ENCODE results near the gene SLC4A11.

SLC4A11 gene

DNA sequence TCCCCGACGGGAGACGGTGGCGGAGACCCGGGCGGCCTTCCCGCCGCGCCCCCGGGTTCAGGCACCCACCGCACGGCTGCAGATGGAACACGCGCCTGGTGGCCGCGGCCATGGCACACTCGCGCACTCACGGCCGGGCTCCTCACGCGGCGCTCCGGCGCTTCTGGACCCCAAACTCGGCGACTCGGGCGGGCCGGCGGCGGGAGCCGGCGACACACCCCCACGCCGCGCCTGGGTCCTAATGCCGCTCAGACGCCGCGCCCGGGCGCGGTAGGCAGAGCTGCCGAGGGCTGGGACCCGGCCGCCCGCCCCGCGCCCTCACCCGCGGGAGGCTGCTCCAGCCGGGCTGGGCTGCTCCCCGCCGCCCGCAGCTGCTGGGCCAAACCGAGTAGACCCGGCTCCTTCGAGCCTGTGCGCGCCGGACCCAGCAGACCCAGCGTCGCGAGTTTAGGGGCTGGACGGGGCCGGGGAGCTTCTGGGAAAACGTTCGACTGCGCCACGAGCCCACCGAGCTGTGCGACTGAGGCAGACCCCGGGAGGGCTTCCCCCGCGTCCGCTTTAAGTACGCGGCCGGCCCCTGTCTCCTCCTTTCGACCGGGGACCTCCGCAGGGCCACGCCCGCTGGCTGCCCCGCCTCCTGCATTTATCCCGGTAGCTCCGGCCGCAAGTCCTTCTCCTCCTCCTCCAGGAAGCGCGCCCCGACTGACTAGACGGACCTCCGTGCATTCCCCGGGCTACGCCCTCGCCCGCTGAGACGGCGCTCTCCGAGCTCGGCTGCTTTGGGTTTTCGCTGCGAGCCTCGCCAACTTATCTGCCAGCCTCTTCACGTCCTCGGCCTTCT lies at the start of gene SLC4A11:
TSS of gene SLC4A11 (minus strand) at position 165 of the 841 bp plus-strand sequence. CDS start at position 112, 53 bp downstream.
- DNase-seq: peak; percentile 26

DNA sequence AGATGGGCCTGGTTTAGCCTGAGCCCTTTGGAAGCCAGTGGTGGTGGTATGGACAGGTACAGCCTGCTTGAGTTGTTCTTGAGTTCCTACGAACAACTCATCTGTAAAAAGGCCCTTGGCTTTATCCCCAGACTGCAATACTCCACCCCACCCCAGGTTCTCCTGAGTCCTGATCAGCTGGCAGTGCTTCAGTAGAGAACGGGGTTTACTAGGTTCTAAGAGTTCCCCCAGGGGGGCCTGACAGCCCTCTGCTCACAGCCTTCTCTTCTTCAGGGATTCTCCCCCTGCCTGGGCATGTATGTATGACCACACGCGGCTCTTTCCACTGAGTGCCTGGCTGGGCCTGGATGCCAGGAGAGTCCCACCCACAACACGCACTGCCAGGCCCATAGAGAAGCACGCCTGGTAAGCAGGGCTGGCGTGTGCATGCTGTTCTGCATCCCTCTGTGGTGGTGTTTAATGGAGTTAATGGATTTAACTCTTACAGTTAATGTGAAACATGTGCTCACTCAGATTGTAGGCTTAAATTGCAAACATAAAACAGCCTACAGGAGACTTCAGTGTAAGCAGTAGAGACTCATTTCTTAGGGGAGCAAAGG lies 44.3 kb upstream of the SLC4A11 start:
- DNase-seq: no peak

DNA sequence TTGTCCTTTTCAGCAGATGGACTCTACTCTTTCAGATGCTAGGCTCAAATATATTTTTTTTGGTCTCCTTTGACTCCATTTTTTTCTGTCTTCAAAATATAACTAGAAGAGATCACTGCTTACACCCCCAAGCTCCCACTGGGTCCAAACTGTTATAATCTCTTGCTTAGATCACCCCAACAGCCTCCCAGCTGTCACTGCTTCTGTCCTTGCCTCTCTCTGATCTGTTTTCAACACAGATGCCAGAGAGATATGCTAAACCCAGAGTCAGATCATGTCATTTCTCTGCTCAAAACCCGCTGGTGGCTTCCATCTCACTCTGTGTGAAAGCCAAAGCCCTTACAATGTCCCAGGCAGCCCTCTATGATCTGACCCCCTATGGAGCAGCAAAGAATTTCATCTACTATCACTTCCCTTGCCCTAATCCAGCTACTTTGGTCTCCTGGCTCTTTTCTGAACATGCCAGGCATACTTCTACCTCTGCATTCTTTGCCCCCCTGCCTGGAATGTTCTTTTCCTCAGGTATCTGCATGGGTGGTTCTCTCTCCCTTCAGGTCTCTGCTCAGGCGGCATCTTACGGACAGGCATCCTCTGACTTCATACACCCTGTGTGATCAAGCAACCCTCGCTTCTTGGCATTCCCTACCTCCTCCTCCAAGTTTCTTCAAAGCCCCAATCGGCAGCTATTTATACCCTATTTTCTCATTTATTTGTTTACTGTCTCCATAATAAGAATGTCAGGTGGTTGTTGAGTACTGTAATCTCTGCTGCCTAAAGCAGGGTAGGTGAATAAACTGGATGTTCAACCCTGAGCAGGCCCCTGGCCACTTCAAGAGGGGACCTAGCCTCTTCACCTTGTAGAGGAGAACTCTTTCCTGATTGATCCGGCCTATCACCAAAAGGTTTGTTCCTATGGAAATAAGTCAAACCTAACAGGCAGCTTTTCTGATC lies 43.6 kb upstream of the SLC4A11 start:
- DNase-seq: no peak

DNA sequence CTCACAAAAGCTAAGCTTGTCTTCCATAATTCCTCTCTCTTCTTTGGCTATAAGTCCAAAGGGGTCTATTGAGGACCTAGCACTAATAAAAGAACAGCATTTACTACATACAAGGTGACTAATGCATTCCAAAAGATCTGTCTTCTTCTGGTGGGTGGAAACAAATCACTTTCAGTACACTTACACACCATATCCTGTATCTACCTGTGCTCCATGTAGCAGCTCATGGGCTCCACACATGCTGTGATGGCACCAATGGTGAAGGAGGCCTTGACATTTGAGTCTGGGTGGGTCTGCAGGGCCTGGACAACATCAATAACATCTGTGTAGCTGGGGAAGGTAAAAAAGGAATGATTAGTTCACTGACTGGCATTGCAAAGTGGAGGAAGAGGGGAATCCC lies 42.4 kb upstream of the SLC4A11 start:
- no peak for DNase-seq

DNA sequence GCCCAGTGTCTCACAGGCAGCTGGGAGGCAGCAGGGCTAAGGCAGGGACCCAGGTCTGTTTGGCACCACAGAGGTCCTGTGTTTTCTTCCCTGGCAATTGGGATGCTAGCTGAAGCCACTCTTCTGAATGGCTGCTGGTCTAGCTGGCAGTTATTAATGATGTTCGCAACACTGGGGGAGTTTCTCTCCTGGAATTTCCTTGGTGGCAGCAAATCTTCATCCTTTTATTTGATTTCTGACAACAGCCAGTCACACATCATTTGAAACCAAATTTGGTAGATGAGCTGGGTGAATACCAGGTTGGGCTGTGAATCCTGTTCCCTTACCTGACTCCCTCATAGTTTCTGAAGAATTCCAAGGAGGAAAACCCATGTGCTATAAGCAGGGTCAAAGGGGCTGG lies 40.8 kb upstream of the SLC4A11 start:
- no peak for DNase-seq

DNA sequence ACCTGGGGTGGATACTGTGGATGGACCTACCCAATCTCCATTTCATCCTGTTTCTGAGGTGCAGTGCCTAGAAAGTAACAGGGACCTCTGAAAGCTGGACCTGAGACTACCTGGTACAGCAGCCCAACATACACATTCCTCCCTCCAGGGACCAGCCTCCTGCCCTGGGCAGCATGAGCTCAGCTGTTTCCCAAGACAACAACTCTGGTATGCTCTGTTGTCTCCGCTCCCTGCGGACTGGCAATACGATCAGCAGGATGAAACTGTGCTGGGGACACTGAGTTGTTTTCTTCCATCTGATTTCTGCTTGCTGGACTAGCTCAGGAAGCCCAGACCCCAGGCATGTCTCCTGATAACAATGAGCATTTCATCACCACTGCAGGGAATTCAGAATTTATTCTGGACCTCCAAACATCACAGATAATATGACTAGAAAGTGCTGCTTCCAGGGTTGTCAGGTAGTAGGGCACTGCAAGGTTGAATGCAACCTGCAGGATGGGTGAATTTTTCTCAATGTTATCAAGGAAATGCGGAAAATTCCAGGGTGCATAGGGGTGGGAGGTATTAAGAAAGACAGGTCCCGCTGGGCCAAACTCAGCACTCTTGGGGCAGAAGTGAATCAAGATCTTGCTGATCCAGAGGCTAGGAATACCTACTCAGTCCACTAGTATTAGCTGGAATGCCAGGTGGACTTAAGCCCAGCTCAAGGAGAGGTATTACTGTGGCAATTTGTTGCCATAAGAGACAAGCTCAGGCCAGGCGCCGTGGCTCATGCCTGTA lies 38.9 kb upstream of the SLC4A11 start:
- DNase-seq: no peak

DNA sequence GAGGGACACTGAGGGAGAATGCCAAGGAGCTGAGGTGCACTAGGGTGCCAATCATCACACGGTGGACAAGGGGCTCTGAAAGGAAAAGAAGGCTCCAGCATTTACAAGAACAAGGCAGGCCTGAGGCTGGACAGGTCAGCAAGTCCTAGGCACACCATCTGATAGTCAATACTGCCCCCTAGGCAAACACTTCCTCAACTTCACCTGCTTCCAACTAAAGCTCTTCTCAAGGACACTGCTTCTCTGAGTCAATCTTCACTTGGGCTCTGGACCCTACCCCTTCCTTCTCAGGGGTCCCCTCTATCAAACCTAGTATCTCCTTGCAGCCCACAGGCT lies 37.7 kb upstream of the SLC4A11 start:
- no peak for DNase-seq

DNA sequence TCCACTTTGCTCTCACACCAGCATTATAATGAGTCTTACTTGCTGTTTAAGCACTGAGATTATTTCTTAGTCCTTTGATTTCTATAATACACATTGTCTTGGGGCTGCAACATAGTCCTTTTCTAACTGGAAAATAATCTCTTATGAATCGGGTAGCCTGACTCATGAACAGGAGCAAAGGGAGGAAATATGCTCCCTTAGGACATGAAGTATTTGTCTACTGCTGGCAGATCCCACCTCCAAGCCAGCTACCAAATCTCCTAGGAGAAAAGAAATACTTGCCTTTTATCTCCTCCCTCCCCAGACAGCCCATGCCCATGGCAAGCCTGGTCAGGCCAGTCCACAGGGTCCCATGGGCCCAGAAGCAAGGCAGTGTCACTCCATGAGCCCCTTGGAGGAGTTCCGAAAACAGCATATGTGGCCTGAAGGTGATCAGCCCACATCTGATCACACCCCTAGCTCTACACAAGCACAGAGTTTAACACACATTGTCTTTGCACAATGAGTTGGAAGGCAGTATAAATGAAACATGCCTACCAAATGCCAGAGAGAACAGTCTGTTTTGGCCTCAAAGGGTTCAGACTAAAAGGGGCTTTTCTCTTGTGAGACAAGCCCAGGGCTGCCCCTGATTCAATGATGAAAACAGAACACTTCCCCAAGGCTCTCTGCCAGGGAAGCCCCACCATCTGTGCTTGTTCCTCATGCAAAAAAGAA lies 37.1 kb upstream of the SLC4A11 start:
- no peak for DNase-seq

DNA sequence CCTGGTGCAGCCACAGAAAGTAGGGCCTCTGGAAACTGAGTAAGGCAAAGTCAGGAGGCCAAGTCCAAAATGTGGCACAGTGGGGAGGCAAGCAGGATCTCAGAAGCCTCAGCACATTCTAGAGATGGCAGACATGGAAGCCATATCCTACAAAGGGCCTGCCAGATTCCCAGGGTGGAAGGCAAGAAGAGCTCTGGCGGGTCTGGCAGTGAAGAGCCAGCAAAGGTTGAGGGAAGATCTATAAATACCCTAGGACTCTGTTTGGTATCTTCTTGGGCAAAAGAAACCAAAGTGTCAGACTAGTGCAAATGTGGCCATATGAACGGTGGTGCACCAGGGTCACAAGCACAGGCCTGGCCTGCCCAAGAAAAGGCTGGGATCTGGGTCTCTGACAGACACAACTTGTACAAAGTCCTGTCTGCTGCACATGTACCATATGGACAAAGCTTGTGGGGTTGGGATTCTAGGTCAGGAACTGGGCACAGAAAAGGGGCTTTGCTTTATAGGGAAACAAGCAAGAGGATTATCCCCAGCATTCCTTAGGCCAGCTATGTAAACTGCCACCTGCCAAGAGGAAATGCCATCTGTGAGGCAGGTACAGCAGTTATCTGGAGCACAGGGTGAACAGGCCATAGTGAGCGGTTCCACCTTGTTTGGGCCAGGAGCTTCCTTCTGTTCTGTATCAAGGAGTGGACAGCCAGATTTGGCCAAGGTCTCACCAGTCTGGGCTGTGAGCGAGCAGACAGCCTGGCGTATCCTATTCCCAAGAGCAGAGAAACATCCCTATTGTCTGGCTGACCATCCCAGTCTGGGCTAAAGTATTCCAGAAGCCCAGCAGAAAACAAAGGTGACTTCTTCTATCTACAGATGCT lies 36.3 kb upstream of the SLC4A11 start:
- no peak for DNase-seq

DNA sequence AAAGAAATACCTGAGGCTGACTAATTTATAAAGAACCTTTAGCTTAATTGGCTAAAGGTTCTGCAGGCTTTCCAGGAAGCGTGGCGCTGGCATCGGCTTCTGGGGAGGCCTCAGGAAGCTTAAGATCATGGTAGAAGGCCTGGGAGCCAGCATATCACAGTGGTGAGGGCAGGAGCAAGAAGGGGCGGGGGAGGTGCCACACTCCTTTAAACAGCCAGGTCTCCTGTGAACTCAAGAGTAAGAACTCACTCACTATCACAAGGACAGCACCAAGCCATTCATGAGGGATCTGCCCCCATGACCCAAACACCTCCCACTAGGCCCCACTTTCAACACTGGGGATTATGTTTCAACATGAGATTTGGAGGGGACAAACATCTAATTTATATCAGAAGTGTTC lies 34.4 kb upstream of the SLC4A11 start:
- no peak for DNase-seq

DNA sequence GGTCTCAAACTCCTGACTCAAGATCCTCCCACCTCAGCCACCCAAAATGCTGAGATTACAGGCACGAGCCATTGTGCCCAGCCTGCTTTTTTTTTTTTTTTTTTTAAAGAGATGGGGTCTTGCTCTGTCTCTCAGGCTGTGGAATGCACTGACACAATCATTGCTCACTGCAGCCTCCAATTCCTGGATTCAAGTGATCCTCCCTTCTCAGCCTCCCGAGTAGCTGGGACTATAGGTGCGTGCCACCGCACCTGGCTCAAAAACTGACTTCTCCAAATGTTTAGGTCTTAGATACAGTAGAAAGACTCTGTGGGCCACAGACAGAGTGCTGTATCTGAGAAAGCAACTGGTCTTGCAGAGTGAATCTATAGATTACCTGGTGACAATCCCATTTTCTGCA lies 31.1 kb upstream of the SLC4A11 start:
- DNase-seq: no peak

DNA sequence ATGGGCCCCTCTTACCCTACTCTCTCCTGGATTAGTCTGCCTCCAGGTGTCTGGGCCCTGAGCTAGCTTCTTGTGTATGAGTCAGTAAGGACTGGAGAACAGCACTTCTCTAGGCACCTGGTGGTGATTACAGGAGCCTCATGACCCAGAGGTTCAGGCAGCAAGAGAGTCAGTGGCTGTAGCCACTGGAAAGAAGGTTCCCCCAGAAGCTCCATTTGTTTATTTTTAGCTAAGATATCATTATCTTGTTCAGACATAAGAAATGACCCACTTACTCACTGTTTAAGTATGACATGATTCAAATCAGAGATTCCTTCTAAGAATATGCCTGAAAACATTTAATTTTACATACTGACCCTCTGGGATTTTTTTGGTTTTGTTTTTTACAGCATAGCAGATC lies 23.6 kb upstream of the SLC4A11 start:
- DNase-seq: no peak

DNA sequence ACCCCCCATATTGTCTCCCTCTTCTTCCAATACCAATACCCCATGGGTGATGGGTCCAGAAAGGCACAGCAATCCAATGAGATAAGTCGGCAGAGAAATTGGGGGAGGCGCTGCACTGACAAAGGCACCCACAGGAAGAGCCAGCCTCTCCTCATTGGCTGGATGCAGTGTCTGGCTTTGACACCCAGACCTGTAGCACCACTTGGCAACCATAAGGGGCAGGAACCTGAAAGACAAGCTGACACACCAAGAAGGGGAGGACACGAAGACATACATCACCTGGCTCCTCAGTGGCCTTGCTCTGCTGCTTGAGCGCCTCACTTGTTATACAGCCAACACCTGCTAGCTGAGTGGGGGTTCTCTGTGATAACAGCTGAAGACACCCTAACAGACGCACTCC lies 19.4 kb upstream of the SLC4A11 start:
- DNase-seq: no peak

DNA sequence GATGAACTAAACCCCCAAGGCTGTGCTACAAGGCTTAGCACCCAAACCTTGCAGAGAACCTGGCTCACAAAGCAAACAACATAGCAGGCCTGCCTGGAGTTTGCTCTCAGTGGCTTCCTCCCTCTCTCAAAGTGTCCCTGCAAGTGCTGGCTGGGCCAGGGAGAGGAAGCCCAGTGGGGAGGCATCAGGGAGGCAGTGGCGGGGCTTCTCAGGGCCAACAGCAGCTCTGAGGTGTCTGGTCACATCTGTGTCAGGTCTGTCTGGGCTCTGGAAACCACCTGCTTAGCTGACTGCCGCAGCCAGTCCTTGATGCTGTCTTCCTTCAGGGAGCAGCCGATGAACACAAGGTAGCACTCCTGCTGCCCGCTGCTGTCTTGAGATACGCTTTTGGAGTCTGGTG lies 16.7 kb upstream of the SLC4A11 start:
- no peak for DNase-seq

DNA sequence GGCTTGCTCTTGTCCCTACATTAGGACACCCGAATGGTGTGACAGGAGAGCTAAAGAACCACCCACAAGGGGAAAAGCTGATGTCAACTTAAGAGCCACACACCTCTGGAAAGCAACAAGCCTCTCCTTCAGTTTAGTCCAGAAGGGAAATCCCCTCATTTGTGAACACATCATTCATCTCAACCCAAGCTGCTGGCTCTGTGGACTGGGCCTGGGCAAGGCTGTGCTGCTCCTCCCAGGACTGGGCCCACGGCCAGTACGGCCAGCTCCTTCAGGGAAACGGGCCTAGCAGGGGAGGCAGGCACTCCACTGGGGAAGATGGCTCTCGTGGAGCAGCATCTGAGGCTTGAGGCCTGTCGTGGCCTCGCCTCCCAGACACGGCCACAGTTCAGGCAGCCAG lies 12.8 kb upstream of the SLC4A11 start:
- no peak for DNase-seq

DNA sequence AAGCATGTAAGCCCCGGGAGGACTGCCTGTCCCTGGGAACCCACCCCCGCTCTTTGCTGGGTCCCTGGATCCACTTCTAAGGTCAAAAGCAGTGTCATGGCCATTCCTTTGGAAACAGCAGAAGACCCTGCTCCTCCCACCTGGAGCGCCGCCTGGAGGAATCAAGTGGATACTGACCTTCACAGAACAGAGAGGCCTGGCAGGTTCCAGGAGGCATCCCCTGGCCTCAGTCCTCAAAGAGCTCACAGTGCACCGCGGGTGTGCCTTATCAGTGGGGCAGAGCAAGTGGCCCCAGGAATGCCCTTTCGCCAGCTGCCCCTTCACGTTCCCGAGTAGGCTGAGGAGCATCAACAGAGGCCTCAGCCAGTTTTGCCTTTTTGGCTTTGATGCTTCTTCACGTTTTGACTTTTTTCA lies 11.1 kb upstream of the SLC4A11 start:
- DNase-seq: no peak

DNA sequence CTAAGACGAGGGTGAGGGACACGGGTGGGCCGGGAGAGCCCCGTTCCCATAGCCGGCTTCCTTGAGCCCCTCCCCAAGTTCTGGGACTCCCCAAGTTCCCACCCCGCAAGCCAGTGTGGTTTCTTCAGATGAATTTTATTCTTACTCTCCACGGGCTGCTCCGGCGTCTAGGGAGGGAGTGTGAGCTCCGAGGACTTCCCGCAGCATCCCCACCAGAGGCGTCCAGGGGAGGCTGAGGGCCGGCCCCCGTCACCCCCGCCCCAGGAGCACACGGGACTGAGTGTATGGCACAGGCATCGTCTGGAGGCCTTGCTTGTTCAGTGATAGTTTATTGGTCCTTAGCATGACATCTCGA lies 10.0 kb upstream of the SLC4A11 start:
- no peak for DNase-seq

DNA sequence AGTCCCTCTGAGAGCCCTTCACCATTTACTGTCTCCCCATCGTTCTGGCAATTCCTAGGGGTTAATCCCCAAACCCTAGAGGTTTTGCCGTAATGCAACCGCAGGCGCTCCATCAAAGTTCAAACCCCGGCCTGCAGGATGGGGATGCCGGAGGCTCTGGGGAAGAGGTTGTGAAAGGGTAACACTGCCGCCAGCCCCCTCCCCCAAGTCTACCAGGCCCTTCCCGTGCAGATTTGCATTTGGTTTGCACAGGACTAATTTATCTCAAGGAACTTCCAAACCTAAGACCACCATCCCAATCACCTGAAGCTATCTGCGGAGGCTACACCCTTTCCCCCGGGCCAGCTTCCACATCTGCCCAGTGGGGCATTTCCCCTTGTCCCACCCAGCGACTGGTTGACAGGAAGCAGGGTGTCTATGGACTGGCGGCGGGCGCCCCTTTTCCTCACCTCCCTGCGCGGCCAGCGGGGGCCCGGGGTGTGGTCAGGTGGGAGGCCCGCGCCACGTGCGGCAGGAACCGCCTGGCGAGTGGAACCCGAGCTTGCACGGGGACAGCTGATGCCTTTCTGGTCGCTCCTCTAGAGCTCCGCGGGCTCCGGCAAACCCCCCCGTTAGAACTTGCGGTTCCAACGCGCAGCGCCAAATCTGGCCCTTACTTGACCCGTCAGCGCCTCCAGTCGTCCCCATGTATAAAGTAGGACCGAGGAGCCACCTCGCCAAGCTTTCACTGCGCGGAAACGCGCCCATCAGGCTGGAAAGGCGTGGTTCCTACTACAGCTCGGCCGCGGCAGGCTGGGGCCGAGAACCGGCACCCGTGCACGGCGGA lies 9.4 kb upstream of the SLC4A11 start:
- DNase-seq: peak; percentile 29

DNA sequence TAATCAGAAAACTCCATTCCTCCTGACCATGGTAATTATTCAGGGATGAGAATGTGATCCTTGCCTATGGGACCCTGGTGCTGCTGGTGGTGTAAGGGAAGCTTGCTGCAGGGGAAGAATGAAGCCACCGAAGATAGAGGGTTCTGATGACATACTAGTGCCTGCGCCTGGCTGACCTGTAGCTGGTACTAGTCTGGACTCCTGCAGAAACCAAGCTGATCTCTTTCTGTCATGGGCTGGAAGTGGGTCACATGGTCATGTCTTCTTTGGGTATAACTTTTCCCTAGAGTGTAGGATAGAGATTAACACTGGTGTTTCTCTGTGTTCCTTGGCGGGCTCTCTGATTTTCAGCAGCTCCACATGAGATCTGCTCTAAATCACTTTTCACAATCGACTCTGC lies 8.6 kb upstream of the SLC4A11 start:
- no peak for DNase-seq

DNA sequence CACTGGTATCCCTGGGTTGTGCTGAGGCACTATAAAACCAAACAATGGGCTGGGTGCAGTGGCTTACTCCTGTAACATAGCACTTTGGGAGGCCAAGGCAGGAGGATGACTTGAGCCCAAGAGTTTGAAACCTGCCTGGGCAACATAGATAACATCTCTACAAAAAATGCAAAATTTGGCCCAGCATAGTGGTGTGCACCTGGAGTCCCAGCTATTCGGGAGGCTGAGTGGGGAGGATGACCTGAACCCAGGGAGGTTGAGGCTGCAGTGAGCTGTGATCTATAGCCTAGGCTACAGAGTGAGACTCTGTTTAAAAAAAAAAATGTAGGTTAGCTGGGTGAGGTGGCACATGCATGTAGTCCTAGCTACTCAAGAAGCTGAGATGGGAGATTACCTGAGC lies 7.7 kb upstream of the SLC4A11 start:
- no peak for DNase-seq

All from DMS79 treated with DMSO at 0.1 percent for 48 hours (cell line).